HFF-Myc (cell line): ENCODE results near the gene PLEKHA5.
"Not testable (repeated sequence)": the region's sequence is repeated elsewhere in the genome, so short reads cannot be mapped to it uniquely, and the experiment has no call there.

Source experiments
- DNase-seq: peaks from one replicate; pipeline ENCODE4 v3.0.0-alpha.2; 2011; ENCODE audit warnings: low read depth; ENCODE audit errors: extremely low read depth
- H3K4me3 ChIP-seq: replicated peaks from 2 replicates; pipeline ENCODE4 v1.5.1; 2011; ENCODE audit warnings: low read depth, mild to moderate bottlenecking, control low read depth, low read length
- TF ChIP-seq, protein P1 (sequence below): IDR thresholded peaks from 2 replicates; pipeline ENCODE4 v1.5.1; 2012; ENCODE audit warnings: mild to moderate bottlenecking, low read depth, low read length, control low read depth; ENCODE audit errors: missing control alignments

Gene PLEKHA5

DNA sequence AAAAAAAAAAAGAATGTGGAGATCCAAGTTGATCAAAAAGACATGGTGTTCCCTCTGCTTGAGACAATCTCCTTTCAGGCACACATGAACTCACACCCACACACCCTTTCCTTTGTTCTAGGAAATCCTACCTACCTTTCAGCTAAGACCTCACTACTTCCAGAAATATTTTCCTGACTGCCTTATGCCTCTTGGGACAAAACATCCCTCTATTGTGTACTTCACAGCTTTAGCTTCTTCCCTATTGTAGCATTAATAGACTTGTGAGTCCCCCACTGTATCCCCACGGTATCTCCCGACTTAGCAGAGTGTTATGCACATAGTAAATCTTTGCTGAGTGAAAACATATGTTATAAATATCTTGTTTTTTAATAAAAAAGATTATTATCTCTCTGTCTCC is 264.9 kb downstream of the PLEKHA5 start:
- DNase-seq, result no peak
- TF ChIP-seq, protein P1, sequence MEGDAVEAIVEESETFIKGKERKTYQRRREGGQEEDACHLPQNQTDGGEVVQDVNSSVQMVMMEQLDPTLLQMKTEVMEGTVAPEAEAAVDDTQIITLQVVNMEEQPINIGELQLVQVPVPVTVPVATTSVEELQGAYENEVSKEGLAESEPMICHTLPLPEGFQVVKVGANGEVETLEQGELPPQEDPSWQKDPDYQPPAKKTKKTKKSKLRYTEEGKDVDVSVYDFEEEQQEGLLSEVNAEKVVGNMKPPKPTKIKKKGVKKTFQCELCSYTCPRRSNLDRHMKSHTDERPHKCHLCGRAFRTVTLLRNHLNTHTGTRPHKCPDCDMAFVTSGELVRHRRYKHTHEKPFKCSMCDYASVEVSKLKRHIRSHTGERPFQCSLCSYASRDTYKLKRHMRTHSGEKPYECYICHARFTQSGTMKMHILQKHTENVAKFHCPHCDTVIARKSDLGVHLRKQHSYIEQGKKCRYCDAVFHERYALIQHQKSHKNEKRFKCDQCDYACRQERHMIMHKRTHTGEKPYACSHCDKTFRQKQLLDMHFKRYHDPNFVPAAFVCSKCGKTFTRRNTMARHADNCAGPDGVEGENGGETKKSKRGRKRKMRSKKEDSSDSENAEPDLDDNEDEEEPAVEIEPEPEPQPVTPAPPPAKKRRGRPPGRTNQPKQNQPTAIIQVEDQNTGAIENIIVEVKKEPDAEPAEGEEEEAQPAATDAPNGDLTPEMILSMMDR, result no peak
- no peak overlapping the region for H3K4me3 ChIP-seq

- no peak for DNase-seq
- H3K4me3 ChIP-seq, result no peak overlapping the region
- TF ChIP-seq, protein P1, result no peak
Measured at GRCh38 chr12:19397534-19397933, 268.0 kb downstream of the PLEKHA5 start.

DNA sequence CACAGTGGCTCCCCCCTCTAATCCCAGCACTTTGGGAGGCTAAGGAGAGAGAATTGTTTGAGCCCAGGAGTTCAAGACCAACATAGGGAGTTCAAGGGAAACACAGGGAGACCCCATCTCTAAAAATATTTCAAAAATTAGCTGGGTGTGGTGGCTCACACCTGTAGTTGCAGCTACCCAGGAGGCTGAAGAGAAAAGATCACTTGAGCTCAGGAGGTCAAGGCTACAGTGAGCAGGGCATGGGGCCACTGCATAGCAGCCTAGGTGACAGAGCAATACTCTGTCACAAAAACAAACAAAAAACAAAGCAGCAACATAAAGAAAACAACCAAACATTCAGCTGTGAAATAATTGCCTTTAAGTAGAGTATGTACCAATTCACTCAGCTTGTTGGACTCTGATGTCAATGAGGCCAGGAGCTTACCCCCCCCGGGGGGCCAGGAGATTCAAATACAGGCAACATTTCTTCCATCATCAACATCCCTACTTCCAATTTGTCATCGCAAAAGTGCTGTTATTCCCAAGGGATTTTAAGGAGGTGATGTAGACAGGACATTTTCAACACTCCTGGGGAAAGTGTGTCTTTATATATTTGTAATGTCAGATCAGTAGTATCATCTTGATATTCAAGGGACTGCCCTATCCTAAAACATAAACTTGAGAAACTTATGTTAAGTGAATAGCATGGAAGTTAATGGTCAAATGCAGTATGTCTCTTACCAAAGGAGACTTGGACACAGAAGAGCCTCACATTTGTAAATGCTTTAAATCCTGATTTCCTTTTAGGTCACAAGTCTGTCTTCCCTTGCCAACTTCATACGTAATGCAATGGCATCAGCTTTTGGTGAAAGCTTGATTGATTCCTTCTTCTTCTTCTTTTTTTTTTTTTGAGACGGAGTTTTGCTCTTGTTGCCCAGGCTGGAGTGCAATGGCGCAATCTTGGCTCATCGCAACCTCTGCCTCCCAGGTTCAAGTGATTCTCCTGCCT is 269.1 kb downstream of the PLEKHA5 start:
- no peak overlapping the region for H3K4me3 ChIP-seq
- TF ChIP-seq, protein P1, result no peak
- no peak for DNase-seq

GRCh38 chr12:19400649-19401285 is 271.2 kb downstream of the PLEKHA5 start:
- H3K4me3 ChIP-seq, DNase-seq: not testable (repeated sequence)

- H3K4me3 ChIP-seq, result no peak overlapping the region
- DNase-seq, result no peak
- TF ChIP-seq, protein P1, result no peak
Measured at GRCh38 chr12:19402211-19402610, 272.7 kb downstream of the PLEKHA5 start.

DNA sequence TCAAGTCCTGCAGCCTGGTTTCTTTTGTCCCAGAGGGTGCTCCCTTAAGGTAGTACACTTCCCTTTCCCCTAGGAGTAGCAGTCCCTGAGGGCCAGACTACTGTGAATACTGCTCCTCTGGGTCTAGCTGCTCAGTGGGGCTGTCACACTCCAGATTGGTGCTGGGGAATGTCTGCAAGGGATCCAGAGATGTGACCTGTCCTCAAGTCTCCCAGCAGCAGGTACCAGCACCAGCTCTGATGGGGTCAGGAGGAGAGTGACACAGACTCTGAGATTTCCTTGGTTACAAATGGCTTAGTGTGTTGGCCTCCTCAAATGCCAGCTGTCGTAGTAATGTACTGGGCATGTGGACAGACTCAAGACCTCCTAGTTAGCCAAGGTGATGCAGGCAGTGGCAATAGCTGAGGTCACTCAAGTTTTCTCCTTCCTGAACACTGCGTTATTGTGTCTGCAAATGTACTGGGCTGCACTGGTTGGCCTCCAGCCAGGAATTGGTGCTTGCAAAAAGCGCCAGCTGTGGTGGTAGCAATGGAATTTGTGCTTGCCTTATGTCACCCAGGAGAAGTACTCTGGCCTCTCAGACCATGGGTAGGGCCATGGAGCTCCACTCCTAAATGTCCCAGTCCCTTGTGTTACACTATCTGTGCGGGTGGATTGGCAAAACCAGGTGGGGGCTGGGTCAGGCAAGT is 273.4 kb downstream of the PLEKHA5 start:
- H3K4me3 ChIP-seq, result no peak overlapping the region
- no peak for DNase-seq
- TF ChIP-seq, protein P1, result no peak
